Globus pallidus (tissue), 1 donor: ENCODE results near the gene CMSS1.
A peak's percentile ranks its signal among the peaks of the same experiment; 100 is the strongest.

Experiments used
- DNase-seq: peaks from one replicate; pipeline ENCODE4 v3.0.0-alpha.2; 2015; ENCODE audit warnings: low spot score

CMSS1 gene

GRCh38 chr3:99817437-99818240 is at the start of gene CMSS1:
TSS of gene CMSS1 (plus strand) at chr3:99817862.
- peak; percentile 85 for DNase-seq

GRCh38 chr3:99768126-99768525 is 49.5 kb upstream of the CMSS1 start:
- DNase-seq: no peak

GRCh38 chr3:99768808-99769501 is 48.7 kb upstream of the CMSS1 start:
- no peak for DNase-seq

GRCh38 chr3:99772171-99772570 is 45.5 kb upstream of the CMSS1 start:
- DNase-seq: no peak

DNA sequence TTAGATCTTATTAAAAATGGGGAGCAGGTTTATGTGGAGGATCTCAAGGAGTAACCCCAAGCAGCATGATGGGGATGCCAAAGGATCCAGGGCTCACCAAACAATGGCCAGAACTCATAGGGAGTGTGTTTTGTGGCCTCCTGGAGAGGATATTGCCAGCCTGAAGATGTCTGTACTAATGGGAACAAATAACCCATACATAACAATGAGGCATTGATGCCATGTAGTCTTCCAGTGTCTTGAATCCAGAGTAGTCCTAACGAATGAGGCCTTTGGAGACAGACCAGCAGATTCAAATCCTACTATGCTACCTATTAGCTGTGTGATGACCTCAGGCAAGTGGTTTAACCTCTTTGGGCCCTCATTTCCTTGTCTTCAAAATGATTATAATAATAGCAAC is 45.0 kb upstream of the CMSS1 start:
- DNase-seq: no peak

DNA sequence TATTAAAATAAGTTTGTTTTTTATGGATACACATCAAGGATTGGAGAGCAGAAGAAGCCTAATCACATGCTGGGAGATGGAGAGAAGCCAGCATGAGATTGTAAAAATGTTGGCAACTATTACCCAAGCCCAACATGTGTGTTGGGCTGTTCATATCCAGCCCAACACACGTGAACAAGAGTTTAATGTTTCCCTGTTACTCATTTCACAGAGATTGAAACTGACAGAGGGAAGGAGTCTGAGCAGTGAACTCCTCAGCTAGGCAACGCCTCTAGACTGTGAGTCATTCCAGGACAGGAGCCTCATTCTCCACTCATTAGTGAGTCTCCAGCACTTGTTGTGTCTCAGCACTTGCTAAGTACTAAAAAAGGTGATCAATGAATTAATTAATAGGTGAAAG is 43.2 kb upstream of the CMSS1 start:
- no peak for DNase-seq

GRCh38 chr3:99776516-99777209 is 41.0 kb upstream of the CMSS1 start:
- DNase-seq: no peak

DNA sequence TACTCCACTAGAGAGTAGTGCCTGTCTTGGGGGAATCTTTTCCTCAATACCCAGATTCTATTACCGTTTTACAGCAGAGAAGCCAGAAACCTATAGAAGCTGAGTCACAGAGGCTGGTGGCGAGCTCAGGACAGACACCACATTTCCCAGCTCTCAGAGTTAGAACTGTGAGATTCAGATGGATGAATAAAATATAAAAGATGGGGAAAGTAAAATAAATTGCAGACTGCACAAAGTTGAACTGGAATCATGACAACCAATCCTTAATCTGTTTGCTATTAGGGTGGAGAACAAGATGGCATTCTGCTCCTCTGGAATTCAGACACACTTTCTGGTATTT is 40.5 kb upstream of the CMSS1 start:
- no peak for DNase-seq

DNA sequence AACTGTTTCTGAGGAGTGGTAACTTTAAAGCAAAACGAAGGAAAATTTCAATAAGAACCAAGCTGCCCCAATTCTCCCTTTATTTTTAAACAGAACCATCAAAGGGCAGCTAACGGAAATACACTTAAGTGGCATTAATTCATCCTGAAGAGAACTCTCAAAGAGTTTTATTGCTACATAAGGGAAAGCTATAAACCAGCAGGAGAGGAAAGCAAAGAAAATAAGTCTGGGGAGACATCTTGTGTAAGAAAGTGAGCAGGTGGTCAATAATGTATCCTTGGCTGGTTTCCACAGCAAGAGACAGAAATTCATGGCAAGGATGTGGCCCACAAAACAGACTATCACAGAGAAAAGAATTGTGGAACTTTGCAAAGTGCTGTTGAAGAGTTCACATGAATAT is 40.0 kb upstream of the CMSS1 start:
- DNase-seq: no peak

GRCh38 chr3:99780749-99781148 is 36.9 kb upstream of the CMSS1 start:
- no peak for DNase-seq

DNA sequence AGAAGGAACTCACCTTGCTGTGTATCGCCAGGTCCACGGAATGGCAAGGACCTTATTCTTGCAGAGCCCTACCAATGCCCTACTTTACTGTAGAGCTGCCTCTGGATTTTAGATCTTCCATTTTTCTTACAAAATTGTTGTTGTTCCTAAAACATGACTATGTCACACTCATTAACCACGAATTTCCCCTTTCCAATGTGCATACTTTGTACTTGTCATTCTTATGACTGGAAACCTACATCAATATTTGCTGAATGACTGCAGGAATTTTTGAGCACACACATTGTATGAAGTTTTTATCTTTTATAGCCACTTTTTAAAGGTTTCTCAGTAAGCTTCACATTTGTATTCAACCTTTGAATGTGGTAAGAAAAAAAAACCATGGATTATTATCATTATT is 35.9 kb upstream of the CMSS1 start:
- no peak for DNase-seq

DNA sequence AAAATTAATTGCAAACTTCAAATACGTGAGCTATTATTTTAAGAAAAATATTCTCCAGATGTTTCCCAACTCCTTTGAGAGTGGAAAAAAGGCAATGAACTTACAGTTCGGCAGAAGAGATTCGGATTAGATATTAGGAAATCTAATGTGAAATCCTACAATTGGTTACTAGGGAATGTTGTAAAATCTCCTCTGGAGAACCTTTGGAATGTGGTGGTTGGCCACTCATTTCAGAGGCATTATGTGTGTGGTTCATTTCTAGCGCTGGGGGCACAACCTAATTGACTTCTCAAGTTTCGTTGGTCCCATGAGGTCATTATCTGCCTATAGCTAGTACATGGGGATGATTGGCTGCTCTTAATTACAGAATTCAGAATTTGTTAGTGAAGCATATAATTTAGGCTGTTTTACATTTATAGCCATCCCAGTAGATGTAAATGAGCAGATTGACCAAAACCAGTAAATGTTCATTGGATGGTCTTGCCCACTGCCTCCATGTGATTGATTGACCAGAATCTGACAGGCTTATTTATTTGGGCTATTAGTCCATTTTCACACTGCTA is 34.6 kb upstream of the CMSS1 start:
- DNase-seq: no peak

GRCh38 chr3:99789011-99789721 is 28.5 kb upstream of the CMSS1 start:
- peak; percentile 33 for DNase-seq

DNA sequence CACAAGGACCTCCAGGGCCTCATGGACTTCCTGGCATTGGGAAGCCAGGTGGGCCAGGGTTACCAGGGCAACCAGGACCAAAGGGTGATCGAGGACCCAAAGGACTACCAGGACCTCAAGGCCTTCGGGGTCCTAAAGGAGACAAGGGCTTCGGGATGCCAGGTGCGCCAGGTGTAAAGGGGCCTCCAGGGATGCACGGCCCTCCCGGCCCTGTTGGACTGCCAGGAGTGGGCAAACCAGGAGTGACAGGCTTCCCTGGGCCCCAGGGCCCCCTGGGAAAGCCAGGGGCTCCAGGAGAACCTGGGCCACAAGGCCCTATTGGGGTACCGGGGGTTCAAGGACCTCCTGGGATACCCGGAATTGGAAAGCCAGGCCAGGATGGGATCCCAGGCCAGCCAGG is 23.2 kb upstream of the CMSS1 start:
- no peak for DNase-seq

DNA sequence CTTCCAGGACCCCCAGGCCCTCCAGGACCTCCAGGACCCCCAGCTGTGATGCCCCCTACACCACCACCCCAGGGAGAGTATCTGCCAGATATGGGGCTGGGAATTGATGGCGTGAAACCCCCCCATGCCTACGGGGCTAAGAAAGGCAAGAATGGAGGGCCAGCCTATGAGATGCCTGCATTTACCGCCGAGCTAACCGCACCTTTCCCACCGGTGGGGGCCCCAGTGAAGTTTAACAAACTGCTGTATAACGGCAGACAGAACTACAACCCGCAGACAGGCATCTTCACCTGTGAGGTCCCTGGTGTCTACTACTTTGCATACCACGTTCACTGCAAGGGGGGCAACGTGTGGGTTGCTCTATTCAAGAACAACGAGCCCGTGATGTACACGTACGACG is 22.1 kb upstream of the CMSS1 start:
- DNase-seq: no peak

DNA sequence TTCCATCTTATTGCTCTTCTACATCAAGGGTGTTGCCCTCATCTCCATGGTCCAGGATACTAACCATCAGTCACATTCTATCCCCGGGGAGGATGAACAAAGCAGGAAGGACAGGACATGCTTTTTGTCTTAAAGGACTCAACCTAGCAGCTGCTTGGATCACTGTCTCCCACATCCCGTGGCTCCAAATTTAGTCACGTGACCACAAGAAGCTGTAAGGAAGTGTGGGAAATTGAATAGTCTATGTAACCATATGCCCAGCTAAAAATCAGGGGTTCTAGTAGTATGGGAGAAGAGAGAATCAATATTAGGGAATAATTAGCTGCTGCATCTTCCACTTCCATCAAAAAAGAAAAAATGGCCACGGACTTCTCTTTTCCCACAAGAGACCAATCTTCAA is 18.2 kb upstream of the CMSS1 start:
- DNase-seq: no peak

DNA sequence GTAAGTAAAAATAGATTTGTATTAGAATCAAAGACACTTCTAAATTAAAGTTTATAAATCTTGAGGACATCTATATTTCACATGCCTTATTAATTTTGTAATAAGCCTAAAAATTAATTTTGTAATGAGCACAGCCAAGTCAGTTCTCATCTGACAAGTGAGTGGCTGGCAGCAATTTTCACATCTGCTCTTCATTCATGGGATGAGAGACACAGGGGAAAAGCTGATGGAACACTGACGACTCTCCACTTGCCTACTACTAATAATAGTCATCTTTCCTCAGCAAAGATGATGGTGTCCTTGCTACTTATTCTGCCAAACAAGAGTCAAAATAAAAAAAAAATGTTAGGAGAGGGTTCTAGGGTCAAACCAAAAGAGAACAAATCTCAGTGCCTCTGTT is 14.4 kb upstream of the CMSS1 start:
- no peak for DNase-seq

DNA sequence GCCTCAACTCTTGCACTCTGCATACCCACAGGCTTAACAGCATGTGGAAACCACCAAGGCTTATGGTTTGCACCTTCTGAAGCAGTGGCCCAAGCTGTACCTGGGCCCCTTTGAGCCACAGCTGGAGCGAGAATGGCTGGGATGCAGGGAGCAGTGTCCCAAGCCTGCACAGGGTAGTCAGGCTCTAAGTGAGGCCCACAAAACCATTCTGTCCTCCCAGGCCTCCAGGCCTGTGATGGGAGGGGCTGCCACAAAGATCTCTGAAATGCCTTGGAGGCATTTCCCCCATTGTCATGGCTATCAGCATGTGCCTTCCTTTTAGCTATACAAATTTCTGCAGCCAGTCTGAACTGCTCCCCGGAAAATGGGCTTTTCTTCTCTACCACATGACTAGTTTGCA is 12.5 kb upstream of the CMSS1 start:
- no peak for DNase-seq

- peak; percentile 34 for DNase-seq
Observed at GRCh38 chr3:99808163-99808794, 9.4 kb upstream of the CMSS1 start.

- DNase-seq: no peak
Observed at GRCh38 chr3:99809565-99809964, 8.1 kb upstream of the CMSS1 start.

DNA sequence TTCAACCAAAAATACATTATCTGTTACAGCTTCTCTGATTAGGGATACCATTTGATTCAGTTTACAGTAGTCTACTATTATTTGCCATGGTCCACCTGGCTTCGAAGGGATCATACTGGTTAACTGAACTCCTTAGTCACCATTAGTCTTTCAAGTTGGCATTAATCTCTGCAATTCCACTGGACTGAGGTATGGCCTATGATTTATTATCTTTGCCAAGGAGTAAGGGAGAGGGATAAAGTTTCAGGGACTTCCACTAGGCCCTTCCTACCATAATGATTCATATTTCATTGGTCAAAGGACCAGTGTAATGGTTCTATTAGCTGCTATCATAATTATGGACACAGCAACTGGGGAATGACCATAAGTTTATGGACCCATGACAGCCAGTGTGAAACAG is 7.3 kb upstream of the CMSS1 start:
- no peak for DNase-seq

GRCh38 chr3:99817047-99817436 is 620 bp upstream of the CMSS1 start:
- DNase-seq: no peak
